ENCODE results near the gene ATP1B3. TPM values are rescaled to one million over a fixed set of nuclear protein-coding genes. Genes with fewer than 3 reads are reported as not detected.

ATP1B3 gene
- total RNA-seq, 1 experiment from 2014 or later = 250 TPM

GRCh38 chr3:141952611-141953010 is 76.2 kb downstream of the ATP1B3 start:
- Mint-ChIP-seq H3K4me1 (peaks cover 2 to 4% of the 10 kb centered on the region in 2 experiments; a peak in 2 of 4 replicates), H3K27me3 (ENCODE audit: low read depth) (no peaks in the 10 kb centered on the region), H3K36me3 (ENCODE audit: insufficient read depth in 1 of 3, low read depth in 3 of 3) (peaks cover 15 to 41% (median 41%) of the 10 kb centered on the region in 3 experiments; a peak in 6 of 7 replicates), H3K4me3 (no peak overlapping the region), H3K9me3 (no peaks in the 10 kb centered on the region), H3K27ac (no peak overlapping the region)
- no peaks in the 10 kb centered on the region for H3K79me2 ChIP-seq (ENCODE audit: insufficient read depth, low read length)
- no peak overlapping the region for H3T11ph ChIP-seq (ENCODE audit: low read length)
- no peak overlapping the region for H3K4me2 ChIP-seq (ENCODE audit: insufficient read depth, insufficient read length, low read length)
- H4K5ac ChIP-seq (ENCODE audit: insufficient read length, low read depth, low read length) = no peak overlapping the region
- no peak overlapping the region for H2AK5ac ChIP-seq (ENCODE audit: insufficient read length, low read length)
- no peak overlapping the region for H2BK120ac ChIP-seq (ENCODE audit: low read depth, low read length, poor library complexity, severe bottlenecking)
- H3K27me3 ChIP-seq (ENCODE audit: insufficient read depth, low read length) = no peaks in the 10 kb centered on the region
- no peak overlapping the region for H2BK12ac ChIP-seq (ENCODE audit: insufficient read length, low read depth, low read length)
- H4K8ac ChIP-seq (replicated peaks; ENCODE audit: insufficient read length, low read depth, low read length) = no peak overlapping the region
- no peak for DNase-seq
- no peak for TF ChIP-seq CTCF (conservative IDR thresholded peaks at IDR 0.05)
- no CpG with 5 or more reads among the region's 2 CpGs for WGBS (ENCODE audit: extremely low coverage, insufficient read length, low lambda C conversion rate)
- H3K4me1 ChIP-seq (ENCODE audit: insufficient read depth, low read length) = no peaks in the 10 kb centered on the region
- no peak overlapping the region for H3K23ac ChIP-seq (ENCODE audit: insufficient read length, low read depth, low read length)
- no peaks in the 10 kb centered on the region for H4K20me1 ChIP-seq (ENCODE audit: control insufficient read depth, insufficient read depth, insufficient read length)
- H2BK15ac ChIP-seq (ENCODE audit: low read depth, low read length) = no peak overlapping the region
- no peak overlapping the region for H2AFZ ChIP-seq (ENCODE audit: low read length)
- no peak overlapping the region for H3K14ac ChIP-seq (ENCODE audit: insufficient read depth, low read length)
- H3K23me2 ChIP-seq (ENCODE audit: insufficient read length, low read depth, low read length, poor library complexity, severe bottlenecking) = no peaks in the 10 kb centered on the region
- H3K9me3 ChIP-seq (ENCODE audit: control insufficient read depth, low read depth, low read length) = no peaks in the 10 kb centered on the region
- no peak overlapping the region for H2BK5ac ChIP-seq (ENCODE audit: insufficient read length, low read length)
- no peak overlapping the region for H3K4ac ChIP-seq (ENCODE audit: low read depth, low read length)
- H3K9ac ChIP-seq (ENCODE audit: extremely low read depth, insufficient read length, low read length) = no peak overlapping the region
- no peak overlapping the region for H3K18ac ChIP-seq (ENCODE audit: insufficient read length, low read depth, low read length)
- H3K79me1 ChIP-seq (ENCODE audit: insufficient read depth, low read depth, low read length, poor library complexity, severe bottlenecking) = no peaks in the 10 kb centered on the region
- no peak overlapping the region for H4K91ac ChIP-seq (ENCODE audit: insufficient read length, low read depth, low read length)
- no peak overlapping the region for H3K56ac ChIP-seq (ENCODE audit: insufficient read length, low read depth, low read length)
- no peak overlapping the region for H2BK20ac ChIP-seq (ENCODE audit: low read depth, low read length, poor library complexity, severe bottlenecking)
- no peak overlapping the region for H3K27ac ChIP-seq (ENCODE audit: insufficient read length, low read depth, low read length)

All from H9 (cell line).